OCI-LY7 (cell line): Measurements from ENCODE around the gene IGSF3.
"Not testable (repeated sequence)": the region's sequence is repeated elsewhere in the genome, so short reads cannot be mapped to it uniquely, and the experiment has no call there.

Experiments
- EZH2phosphoT487 ChIP-seq: fragments of 200-600 bp; sonication (generic); IDR thresholded peaks from 2 replicates; pipeline ENCODE4 v1.6.1; 2018; ENCODE audit warnings: low read depth, borderline replicate concordance, mild to moderate bottlenecking, mixed run types, antibody characterized with exemption, low read length, moderate library complexity, mixed read lengths
- TF ChIP-seq, protein P1 (sequence below): fragments of 200-600 bp; sonication (generic); conservative IDR thresholded peaks from 2 replicates; pipeline ENCODE4 v1.5.1; 2014; ENCODE audit warnings: mild to moderate bottlenecking, antibody characterized with exemption, low read length, moderate library complexity, mixed read lengths

DNA sequence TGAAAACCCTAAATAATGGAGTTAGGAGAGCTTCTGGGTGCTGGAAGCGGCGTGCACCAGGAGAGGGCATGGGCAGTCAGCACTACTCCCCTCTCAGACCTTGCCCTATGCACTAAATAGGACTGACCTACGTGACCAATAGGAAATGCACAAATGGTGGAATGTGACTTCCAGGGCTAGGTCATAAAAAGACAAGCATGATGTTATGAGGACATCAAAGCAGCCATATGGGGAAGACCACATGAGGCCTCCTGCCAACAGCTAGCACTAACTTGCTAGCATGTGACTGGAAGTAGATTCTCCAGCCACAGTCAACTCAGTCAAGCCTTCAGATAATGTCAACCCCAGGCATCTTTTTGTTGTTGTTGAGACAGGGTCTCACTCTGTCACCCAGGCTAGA is 47.1 kb downstream of the IGSF3 start:
- TF ChIP-seq, protein P1, sequence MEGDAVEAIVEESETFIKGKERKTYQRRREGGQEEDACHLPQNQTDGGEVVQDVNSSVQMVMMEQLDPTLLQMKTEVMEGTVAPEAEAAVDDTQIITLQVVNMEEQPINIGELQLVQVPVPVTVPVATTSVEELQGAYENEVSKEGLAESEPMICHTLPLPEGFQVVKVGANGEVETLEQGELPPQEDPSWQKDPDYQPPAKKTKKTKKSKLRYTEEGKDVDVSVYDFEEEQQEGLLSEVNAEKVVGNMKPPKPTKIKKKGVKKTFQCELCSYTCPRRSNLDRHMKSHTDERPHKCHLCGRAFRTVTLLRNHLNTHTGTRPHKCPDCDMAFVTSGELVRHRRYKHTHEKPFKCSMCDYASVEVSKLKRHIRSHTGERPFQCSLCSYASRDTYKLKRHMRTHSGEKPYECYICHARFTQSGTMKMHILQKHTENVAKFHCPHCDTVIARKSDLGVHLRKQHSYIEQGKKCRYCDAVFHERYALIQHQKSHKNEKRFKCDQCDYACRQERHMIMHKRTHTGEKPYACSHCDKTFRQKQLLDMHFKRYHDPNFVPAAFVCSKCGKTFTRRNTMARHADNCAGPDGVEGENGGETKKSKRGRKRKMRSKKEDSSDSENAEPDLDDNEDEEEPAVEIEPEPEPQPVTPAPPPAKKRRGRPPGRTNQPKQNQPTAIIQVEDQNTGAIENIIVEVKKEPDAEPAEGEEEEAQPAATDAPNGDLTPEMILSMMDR, result not testable (repeated sequence)
- not testable (repeated sequence) for TF ChIP-seq EZH2phosphoT487
